Measurements from ENCODE around the gene ARHGEF38. TPM values are rescaled to one million over a fixed set of nuclear protein-coding genes. Genes with fewer than 3 reads are reported as not detected.
"Not testable (repeated sequence)": the region's sequence is repeated elsewhere in the genome, so short reads cannot be mapped to it uniquely, and the experiment has no call there.

ARHGEF38 gene
- total RNA-seq, 1 donor from 2014 or later: not detected

DNA sequence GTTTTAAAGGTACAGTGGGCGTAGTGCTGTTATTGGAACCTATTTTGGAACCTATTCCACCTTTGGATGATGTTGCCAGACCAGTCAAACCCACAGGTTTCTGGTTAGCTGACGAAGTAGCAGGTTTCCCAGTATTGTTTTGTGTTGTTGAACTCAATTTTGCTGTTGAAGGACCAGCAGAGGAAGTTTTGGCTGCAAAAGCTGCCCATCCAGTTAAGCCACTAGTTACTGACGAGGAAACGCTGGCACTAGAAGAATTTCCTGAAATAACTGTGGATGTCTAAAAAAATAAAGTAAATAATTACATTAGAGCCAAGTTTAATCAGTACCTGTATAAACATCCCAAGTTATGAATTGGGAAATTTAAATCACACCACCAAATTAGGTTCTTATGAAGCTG is 130.6 kb downstream of the ARHGEF38 start:
- intact Hi-C loops (cut with micrococcal nuclease): no loop called here
- ATAC-seq: no peak
- no peak for DNase-seq

DNA sequence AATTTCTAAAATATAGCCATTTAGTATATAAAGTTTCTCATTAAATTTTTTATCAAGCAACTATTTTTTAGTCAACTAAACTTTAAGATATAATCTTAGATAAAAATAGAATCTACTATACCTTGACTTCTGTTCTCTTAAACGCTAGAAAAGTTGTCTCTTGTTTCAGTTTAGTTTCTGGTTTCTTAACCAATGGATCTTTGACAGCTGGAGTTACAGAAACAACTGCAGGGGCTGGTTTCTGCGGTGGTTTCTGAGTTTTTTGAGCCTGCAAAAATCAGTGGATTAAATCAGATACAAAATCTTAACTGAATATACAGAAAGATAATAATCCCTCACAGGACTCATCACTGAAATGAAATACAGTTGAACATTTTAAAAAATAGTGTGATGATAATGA is 134.2 kb downstream of the ARHGEF38 start:
- ATAC-seq: no peak
- intact Hi-C loops (cut with micrococcal nuclease): no loop called here
- DNase-seq: no peak

DNA sequence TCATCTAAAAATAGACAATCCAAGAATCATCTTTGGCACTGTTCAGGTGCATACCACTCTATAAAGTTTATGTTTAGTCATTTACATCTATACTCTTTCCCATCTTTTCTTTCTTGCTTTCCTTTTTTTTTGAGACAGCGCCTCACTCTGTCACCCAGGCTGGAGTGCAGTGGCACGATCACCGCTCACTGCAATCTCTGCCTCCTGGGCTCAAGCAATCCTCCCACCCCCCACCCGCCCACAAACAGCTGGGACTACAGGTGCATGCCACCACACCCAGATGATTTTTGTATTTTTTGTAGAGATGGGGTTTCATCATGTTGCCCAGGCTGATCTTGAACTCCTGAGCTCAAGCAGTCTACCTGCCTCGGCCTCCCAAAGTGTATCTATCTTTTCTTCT is 142.4 kb downstream of the ARHGEF38 start:
- DNase-seq; ATAC-seq; intact Hi-C loops (cut with micrococcal nuclease): not testable (repeated sequence)

DNA sequence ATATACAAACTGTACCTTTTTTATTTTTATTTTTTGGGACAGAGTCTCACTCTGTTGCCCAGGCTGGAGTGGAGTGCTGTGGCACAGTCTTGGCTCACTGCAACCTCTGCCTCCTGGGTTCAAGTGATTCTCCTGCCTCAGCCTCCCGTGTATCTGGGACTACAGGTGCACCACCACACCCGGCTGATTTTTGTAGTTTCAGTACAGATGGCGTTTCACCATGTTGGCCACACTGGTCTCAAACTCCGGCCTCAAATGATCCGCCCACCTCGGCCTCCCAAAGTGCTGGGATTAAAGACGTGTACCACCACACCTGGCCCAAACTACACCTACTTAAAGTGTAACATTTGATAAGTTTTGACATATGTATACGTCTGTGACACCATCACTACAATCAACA is 143.4 kb downstream of the ARHGEF38 start:
- intact Hi-C loops (cut with micrococcal nuclease); ATAC-seq; DNase-seq: not testable (repeated sequence)

DNA sequence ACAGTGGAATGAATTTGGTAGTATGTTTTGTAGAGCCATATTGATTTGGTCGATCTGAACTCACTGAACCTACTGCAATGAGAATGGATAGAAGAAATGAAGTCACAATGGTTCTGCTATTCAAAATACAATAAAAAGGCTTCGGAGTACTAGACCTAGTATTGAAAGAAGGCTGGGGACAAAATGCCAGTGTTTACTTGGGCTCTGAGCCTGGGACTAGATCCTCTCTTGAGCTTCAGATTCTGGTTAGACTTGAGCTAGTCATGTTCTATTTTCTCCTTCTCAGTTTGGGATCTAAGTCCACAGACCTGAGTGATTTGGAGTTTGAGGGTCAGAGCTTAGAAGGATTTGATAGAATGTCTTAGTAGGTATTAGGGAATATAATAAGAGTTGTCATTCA is 146.2 kb downstream of the ARHGEF38 start:
- no peak for ATAC-seq
- no peak for DNase-seq
- intact Hi-C loops (cut with micrococcal nuclease): no loop called here

DNA sequence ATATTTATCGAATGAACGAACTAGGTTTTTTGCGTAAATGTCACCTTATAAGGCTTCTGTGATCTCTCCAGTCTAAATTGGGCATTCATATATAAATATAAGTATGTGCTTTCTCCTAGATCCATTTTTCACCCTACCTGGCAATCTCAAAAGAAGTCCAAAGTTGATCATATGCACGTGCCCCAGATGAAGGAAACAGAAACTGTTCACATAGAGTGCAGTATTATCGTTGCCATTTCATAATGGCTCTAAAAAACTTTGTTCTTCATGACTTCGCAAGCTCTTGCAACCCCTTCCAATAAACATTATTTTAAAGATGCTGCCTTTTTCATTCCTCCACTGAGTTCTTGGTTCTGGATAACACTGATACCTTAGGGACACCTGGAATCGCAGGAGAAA is 155.4 kb downstream of the ARHGEF38 start:
- ATAC-seq (no peak), DNase-seq (no peak)
- intact Hi-C loops (cut with micrococcal nuclease): no loop called here

DNA sequence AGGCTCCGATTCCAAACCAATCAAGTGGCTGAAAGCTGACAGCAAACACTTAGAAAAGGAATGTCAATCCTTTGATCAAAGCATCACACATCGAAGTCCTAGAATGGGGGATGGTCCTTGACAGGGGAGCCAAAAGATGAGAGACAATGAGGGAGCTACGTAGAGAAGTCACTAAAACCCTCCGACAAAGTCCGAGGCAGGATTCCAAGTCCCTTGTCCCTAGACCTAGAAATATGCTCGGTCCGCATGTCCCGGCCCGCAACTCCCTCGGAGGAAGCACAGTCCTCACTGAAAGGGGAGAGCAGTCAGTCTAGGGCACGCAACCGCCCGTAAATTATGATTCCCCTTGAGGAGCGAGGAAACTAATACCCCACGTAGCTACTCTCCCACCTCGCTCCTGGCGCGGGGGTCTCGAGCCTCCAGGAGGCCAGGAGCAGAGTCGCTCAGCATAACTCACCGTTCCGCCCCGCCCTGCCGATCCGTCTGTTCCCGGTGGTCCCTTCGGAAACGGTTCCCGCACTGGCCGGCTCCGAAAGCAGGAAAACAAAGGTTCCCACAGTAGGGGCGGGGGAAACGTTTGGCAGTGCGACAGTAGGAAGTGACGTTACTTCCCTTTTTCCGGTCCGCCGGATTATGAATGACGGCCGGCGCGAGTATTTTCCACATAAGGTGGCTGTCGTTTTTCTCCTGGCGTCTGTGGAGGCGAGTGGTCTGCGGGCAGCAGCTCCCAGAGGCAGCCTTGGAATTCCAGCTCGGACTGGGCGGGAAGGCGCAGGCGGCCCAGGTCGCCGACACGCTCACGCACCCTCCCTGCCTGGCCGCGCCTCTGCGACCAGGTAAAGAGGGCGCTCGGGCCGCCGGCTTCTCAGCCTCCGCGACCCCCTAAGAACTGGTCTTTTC is 156.0 kb downstream of the ARHGEF38 start, which contains the start of the genes GSTCD and INTS12:
Gene GSTCD, plus strand, starts transcription at position 604 of the 900 bp plus-strand sequence. CDS start 8,830 bp downstream, outside the sequence.
Gene INTS12, minus strand, starts transcription at position 509 of the 900 bp plus-strand sequence. CDS start 8,684 bp downstream, outside the sequence.
- intact Hi-C loops (cut with micrococcal nuclease): no loop called here
- peak; percentile 92 for DNase-seq
- peak; percentile 99 for ATAC-seq

DNA sequence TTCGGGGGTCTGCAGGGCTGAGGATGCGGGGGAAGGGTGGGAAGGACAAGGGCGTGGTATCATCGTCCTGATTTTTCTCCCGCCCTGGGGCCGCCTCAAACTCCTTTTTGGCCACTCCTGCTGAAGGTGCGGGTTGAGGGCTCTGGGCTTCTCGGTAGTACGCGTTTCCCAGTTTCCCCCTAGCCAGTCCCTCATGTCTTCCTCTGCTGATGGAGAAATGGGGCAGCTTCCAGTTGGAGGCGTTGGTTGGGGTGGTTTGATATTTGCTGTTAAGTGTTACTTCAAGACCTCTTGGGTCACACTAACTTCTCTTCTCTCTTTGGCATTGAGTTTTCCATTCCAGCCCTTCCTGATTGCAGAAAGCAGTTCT is 156.6 kb downstream of the ARHGEF38 start:
- intact Hi-C loops (cut with micrococcal nuclease): no loop called here
- ATAC-seq (peak; percentile 36), DNase-seq (no peak)

DNA sequence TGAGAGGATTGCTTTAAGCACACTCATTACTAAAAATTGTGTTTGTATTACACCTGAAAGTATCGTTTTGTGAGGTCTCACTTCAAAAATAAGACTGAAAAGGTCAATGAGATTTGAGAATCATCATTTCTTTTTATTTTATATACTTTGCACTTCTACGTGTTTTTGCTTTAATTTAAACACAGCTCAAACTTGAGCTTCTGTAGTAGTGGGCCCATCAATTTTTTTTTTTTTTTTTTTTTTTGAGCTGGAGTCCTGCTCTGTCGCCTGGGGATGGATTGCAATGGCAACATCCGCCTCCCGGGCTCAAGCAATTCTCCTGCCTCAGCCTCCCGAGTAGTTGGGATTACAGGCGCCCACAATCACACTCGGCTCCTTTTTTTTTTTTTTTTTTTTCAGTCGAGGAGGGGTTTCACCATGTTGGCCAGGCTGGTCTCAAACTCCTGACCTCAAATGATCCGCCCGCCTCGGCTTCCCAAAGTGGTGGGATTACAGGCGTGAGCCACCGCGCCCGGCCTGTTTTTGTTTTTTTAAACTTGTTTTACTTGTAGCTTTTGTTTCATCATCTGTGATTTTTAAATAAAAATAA is 157.7 kb downstream of the ARHGEF38 start:
- intact Hi-C loops (cut with micrococcal nuclease): no loop called here
- ATAC-seq: no peak

DNA sequence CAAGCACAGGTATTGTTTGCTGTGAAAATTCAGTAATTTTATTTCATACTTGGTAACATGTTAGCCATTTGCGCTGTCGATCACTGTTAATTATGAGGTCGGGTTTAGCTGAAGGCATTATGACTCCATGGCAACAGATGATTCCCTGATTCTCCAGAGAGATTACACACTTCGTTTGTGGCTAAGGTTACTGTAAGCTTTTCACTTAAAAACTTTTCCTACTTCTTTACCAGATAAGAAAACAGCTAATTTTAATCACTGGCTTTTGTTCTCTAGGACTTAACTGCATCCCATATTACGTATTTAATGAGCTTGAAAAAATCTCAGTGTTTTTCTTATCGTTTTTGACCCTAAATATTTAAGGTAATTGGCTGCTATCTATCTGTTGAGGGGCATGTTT is 158.3 kb downstream of the ARHGEF38 start:
- DNase-seq (no peak), ATAC-seq (no peak)
- intact Hi-C loops (cut with micrococcal nuclease): no loop called here

More for the DNA sequence above, 157.7 kb downstream of the ARHGEF38 start:
- no peak for DNase-seq

DNA sequence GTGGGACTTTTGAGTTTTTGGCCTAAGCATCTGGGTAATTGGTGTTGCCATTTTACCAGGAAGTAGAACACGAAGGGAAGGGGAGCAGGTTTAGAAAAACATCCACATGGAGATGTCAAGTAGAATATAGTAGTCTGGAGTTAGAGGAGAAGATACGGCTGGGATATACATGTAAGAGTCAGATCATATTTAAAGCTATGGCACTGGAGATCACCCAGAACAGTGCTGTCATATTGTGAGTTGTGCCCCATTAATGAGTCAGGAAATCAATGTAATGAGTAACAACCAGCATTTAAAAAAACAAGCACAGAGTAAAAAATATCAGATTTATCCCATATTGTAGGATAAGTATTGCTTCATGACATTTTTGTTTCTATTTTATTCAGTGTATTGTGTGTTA is 160.3 kb downstream of the ARHGEF38 start:
- ATAC-seq: no peak
- intact Hi-C loops (cut with micrococcal nuclease): no loop called here

DNA sequence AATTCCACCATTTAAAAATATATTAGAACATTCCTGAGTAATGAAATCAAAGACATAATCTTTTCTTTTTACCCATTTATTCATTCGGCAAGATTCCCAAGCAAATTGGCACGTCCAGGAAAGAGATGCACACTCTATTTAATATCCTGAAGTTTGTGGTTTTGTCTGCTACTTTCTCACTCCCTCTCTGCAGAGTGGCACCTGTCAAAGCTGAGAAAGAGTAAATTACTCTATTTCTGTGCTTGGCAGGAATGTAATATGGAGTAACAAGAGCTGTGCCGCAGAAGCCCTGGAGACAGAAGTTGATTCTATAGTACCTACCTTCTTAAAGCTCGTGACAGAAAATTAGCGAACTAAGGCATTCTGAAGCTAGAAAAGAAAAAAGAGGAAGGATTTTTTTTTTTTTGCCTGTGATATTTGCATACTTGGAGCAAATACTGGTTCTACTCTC is 161.7 kb downstream of the ARHGEF38 start:
- ATAC-seq (no peak), DNase-seq (no peak)
- intact Hi-C loops (cut with micrococcal nuclease): no loop called here

More for the DNA sequence above, 160.3 kb downstream of the ARHGEF38 start:
- DNase-seq: no peak

DNA sequence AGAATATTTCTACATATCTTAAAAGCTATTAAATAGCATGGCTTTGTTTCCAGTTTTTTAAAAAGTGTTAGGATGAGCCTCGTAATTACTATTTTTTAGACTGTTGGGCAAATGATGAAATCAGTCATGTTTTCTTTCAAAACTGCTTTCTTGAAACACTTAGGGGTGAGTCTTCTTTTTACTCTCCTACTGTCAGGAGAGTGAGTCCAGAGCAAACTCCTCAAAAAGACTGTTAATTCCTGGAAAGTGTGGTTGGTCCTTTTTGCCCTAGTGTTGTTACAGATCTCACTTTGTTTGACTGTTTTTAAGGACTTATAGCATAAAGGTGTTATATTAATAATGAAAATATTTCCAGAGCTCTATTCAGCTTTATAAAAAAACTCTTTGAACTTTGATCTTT is 162.5 kb downstream of the ARHGEF38 start:
- intact Hi-C loops (cut with micrococcal nuclease): no loop called here
- DNase-seq (no peak), ATAC-seq (no peak)

DNA sequence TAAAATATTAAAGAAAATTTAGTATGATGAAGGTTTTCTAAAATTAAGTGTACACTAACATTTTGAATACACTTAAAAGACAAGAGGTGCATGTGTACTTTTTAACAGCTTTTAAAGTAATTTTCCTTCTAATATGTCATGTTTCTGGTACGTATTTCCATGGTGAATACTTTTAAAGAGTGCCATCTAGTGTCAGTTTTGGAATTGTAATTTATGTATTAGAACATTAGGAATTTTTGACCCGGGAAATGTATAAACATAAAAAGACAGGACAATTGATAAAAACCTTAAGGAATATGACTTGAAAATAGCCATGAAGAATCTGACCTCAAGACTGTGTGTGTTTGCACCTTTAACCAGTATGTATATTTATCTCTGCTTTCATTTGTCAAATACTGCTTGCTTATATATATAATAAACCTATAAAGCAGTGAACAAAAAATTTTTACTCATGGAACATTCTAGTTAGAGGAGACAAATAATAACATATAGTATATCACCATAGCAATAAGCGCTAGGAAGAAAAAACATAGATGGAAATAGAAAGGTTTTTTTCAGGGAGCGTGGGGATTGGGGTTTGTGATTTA is 163.4 kb downstream of the ARHGEF38 start:
- DNase-seq (no peak), ATAC-seq (no peak)
- intact Hi-C loops (cut with micrococcal nuclease): no loop called here

DNA sequence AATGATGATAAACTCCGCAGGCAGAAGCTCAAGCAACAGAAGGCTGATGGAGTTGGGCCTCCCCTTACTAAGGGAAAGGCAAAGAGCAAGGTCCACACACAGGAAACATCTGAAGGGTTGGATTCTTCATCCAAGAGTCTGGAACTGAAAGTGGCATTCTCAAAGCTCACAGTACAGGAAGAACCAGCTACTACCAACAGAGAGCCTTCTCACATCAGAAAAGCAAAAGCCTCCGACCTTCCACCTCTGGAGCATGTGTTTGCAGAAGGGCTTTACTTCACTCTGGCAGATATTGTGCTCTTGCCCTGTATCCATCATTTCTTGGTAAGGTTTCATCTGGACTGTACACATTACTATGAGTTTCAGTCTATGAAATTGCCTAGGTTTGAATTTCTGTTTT is 166.8 kb downstream of the ARHGEF38 start:
- no peak for DNase-seq
- no peak for ATAC-seq
- intact Hi-C loops (cut with micrococcal nuclease): no loop called here

DNA sequence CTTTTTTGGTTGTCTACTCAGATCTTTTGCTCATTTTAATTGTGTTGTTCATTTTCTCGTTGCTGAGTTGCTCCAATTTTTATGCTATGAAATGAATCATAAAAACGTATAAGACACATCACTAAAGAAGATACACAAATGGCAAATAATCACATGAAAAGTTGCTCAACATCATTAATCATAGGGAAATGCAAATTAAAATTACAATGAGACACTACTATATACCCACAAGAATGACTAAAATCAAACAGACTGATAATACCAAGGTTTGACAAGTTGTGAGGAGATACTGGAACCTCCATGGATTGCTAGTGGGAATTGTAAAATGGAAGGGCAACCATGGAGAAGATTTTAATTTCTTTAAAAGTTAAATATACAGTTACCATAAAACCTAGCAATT is 173.2 kb downstream of the ARHGEF38 start:
- intact Hi-C loops (cut with micrococcal nuclease): no loop called here
- DNase-seq: no peak
- no peak for ATAC-seq

DNA sequence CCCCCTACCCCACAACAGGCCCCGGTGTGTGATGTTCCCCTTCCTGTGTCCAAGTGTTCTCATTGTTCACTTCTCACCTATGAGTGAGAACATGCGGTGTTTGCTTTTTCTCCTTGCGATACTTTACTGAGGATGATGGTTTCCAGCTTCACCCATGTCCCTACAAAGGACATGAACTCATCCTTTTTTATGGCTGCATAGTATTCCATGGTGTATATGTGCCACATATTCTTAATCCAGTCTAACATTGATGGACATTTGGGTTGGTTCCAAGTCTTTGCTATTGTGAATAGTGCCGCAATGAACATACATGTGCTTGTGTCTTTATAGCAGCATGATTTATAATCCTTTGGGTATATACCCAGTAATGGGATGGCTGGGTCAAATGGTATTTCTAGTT is 177.5 kb downstream of the ARHGEF38 start:
- ATAC-seq; intact Hi-C loops (cut with micrococcal nuclease); DNase-seq: not testable (repeated sequence)

Measured in left ventricle myocardium superior (tissue), 1 donor.